ENCODE measurements around the gene PODXL.

GRCh38 chr7:131581241-131582051 is 25.0 kb upstream of the PODXL start:
- TF ChIP-seq CTCF (IDR thresholded peaks at IDR 0.05) (no peak), POLR2AphosphoS5 (IDR thresholded peaks at IDR 0.05) (peak in 1 of 3 donors; percentile 44)
